ENCODE data around the gene C1orf56.
A peak's percentile ranks its signal among the peaks of the same experiment; 100 is the strongest.

Gene C1orf56

GRCh38 chr1:151047591-151047924 is at the start of gene C1orf56:
C1orf56 (plus strand) TSS chr1:151047751; CDS start chr1:151047848, 97 bp downstream.
- DNase-seq = peak; percentile 42 to 69 (median 43)

GRCh38 chr1:150997949-150998348 is 49.6 kb upstream of the C1orf56 start:
- DNase-seq = no peak

GRCh38 chr1:150999051-150999674 is 48.4 kb upstream of the C1orf56 start:
- peak; percentile 76 to 85 (median 84) for DNase-seq

GRCh38 chr1:150999926-151000325 is 47.6 kb upstream of the C1orf56 start:
- peak; percentile 55 to 77 (median 65) for DNase-seq

- DNase-seq = no peak
Measured at GRCh38 chr1:151000408-151000807, 47.1 kb upstream of the C1orf56 start.

GRCh38 chr1:151001602-151002001 is 45.9 kb upstream of the C1orf56 start:
- DNase-seq = peak; percentile 80 to 81 (median 81)

GRCh38 chr1:151002051-151002450 is 45.5 kb upstream of the C1orf56 start:
- no peak for DNase-seq

- DNase-seq = no peak
Measured at GRCh38 chr1:151002611-151003010, 44.9 kb upstream of the C1orf56 start.

GRCh38 chr1:151003180-151003579 is 44.4 kb upstream of the C1orf56 start:
- no peak for DNase-seq

- no peak for DNase-seq
Measured at GRCh38 chr1:151005729-151006319, 41.7 kb upstream of the C1orf56 start.

- peak; percentile 78 to 84 (median 79) for DNase-seq
Measured at GRCh38 chr1:151006327-151007052, 41.1 kb upstream of the C1orf56 start, which contains the start of gene MINDY1. MINDY1 (minus strand) TSS chr1:151006902; CDS start chr1:151002617, 4,285 bp downstream.

- no peak for DNase-seq
Measured at GRCh38 chr1:151007853-151008243, 39.7 kb upstream of the C1orf56 start.

GRCh38 chr1:151008244-151009205 is 39.0 kb upstream of the C1orf56 start, which contains the start of gene PRUNE1:
PRUNE1 (plus strand) TSS chr1:151008449; CDS start chr1:151008633, 184 bp downstream.
- peak; percentile 99 to 100 (median 99) for DNase-seq

GRCh38 chr1:151009206-151009587 is 38.4 kb upstream of the C1orf56 start:
- no peak for DNase-seq

- DNase-seq = no peak
Measured at GRCh38 chr1:151009674-151010345, 37.7 kb upstream of the C1orf56 start.

GRCh38 chr1:151010346-151010726 is 37.2 kb upstream of the C1orf56 start:
- no peak for DNase-seq

- DNase-seq = no peak
Measured at GRCh38 chr1:151011154-151011850, 36.2 kb upstream of the C1orf56 start.

GRCh38 chr1:151012684-151013471 is 34.7 kb upstream of the C1orf56 start:
- no peak for DNase-seq

GRCh38 chr1:151013518-151013917 is 34.0 kb upstream of the C1orf56 start:
- no peak for DNase-seq

- DNase-seq = peak; percentile 82 to 92 (median 90)
Measured at GRCh38 chr1:151024540-151025146, 22.9 kb upstream of the C1orf56 start.

All from suppressor macrophage treated with lipopolysaccharide for 1 hour (primary cell).